Lower leg skin (tissue), 3 donors: ENCODE results near the gene TGFBR3.

Experiments
- POLR2A ChIP-seq, 2 donors: fragments of 450-650 bp; IDR thresholded peaks; one replicate each; pipeline ENCODE4 v1.6.1; 2016 to 2017; ENCODE audit warnings: antibody characterized with exemption in 2 of 2, mild to moderate bottlenecking in 1 of 2, moderate library complexity in 1 of 2
- TF ChIP-seq, protein P1 (sequence below), 3 donors: fragments of 450-650 bp; IDR thresholded peaks; one replicate each; pipeline ENCODE4 v1.5.1; 2016; ENCODE audit warnings: antibody characterized with exemption in 3 of 3, mild to moderate bottlenecking in 3 of 3, moderate library complexity in 2 of 3

DNA sequence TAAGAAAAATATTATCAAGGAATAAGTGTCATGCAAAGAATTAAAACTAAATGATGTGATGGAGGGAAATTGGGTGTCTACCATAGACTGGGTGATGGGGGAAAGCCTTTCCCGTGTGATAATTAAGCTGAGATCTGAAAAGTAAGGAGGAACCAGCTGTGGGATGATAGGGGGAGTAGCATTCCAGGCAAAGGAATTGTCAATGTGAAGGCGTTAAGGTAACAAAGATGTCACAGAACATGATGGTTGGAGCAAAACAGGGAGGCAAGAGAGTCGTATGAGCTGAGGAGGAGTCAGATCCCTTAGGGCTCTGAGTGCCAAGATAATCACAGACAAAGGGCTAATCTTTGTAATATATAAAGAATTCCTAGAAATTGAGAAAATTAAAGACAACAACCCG is 215.2 kb downstream of the TGFBR3 start:
- TF ChIP-seq, protein P1, sequence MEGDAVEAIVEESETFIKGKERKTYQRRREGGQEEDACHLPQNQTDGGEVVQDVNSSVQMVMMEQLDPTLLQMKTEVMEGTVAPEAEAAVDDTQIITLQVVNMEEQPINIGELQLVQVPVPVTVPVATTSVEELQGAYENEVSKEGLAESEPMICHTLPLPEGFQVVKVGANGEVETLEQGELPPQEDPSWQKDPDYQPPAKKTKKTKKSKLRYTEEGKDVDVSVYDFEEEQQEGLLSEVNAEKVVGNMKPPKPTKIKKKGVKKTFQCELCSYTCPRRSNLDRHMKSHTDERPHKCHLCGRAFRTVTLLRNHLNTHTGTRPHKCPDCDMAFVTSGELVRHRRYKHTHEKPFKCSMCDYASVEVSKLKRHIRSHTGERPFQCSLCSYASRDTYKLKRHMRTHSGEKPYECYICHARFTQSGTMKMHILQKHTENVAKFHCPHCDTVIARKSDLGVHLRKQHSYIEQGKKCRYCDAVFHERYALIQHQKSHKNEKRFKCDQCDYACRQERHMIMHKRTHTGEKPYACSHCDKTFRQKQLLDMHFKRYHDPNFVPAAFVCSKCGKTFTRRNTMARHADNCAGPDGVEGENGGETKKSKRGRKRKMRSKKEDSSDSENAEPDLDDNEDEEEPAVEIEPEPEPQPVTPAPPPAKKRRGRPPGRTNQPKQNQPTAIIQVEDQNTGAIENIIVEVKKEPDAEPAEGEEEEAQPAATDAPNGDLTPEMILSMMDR (IDR thresholded peaks at IDR 0.05): no peak
- TF ChIP-seq POLR2A (IDR thresholded peaks at IDR 0.05): no peak
